Spleen (tissue), 11 donors: Measurements from ENCODE around the gene DENND1B. TPM values are rescaled to one million over a fixed set of nuclear protein-coding genes. Genes with fewer than 3 reads are reported as not detected.

Experiments used
- DNase-seq: peaks from one replicate; pipeline ENCODE4 v3.0.0-alpha.2; 2020
- H3K27ac ChIP-seq, 8 donors: fragments of 200-600 bp; sonication (generic) in 7 of 8; 1 replicate in 4 of 8; 2 replicates in 4 of 8; pipeline versions ENCODE4 v1.5.0 to v1.8.0; 2016 to 2021; ENCODE audit warnings: inconsistent platforms in 4 of 8, mild to moderate bottlenecking in 4 of 8, moderate library complexity in 1 of 8
- H3K27me3 ChIP-seq, 7 donors: fragments of 200-600 bp; sonication (generic) in 6 of 7; replicated peaks in 1 of 7; 1 replicate in 4 of 7; 2 replicates in 3 of 7; pipeline versions ENCODE4 v1.5.0 to v1.8.0; 2016 to 2021; ENCODE audit warnings: inconsistent platforms in 3 of 7, mild to moderate bottlenecking in 1 of 7
- H3K36me3 ChIP-seq, 6 donors: fragments of 200-600 bp; sonication (generic) in 5 of 6; 1 replicate in 4 of 6; 2 replicates in 2 of 6; pipeline versions ENCODE4 v1.5.0 to v1.8.0; 2016 to 2021; ENCODE audit warnings: inconsistent platforms in 2 of 6
- H3K4me1 ChIP-seq, 6 donors: fragments of 200-600 bp; sonication (generic) in 5 of 6; 1 replicate in 3 of 6; 2 replicates in 3 of 6; pipeline versions ENCODE4 v1.5.0 to v1.8.0; 2016 to 2021; ENCODE audit warnings: inconsistent platforms in 3 of 6
- H3K4me3 ChIP-seq, 8 donors: fragments of 200-600 bp; sonication (generic) in 7 of 8; 1 replicate in 4 of 8; 2 replicates in 4 of 8; pipeline versions ENCODE4 v1.5.0 to v1.8.0; 2016 to 2021; ENCODE audit warnings: inconsistent platforms in 4 of 8, mild to moderate bottlenecking in 4 of 8, moderate library complexity in 2 of 8
- H3K9me3 ChIP-seq, 8 donors: fragments of 200-600 bp; sonication (generic) in 7 of 8; 1 replicate in 4 of 8; 2 replicates in 4 of 8; pipeline versions ENCODE4 v1.5.0 to v1.8.0; 2016 to 2021; ENCODE audit warnings: inconsistent platforms in 4 of 8
- CTCF ChIP-seq, 11 experiments: fragments of 200-600 bp in 7 of 11; fragments of 450-650 bp in 4 of 11; sonication (generic) in 4 of 11; IDR thresholded peaks in 8 of 11; conservative IDR thresholded peaks in 3 of 11; 1 replicate in 7 of 11; 2 replicates in 4 of 11; pipeline versions ENCODE4 v1.4.0 to v1.8.0; 2016 to 2021; ENCODE audit warnings: antibody characterized with exemption in 11 of 11, inconsistent platforms in 4 of 11, mild to moderate bottlenecking in 1 of 11
- POLR2A ChIP-seq, 3 donors: fragments of 450-650 bp; IDR thresholded peaks; one replicate each; pipeline ENCODE4 v1.5.1; 2017; ENCODE audit warnings: antibody characterized with exemption in 3 of 3, mild to moderate bottlenecking in 1 of 3
- POLR2AphosphoS5 ChIP-seq, 3 donors: sonication (generic); formaldehyde crosslinking; IDR thresholded peaks; one replicate each; pipeline ENCODE4 v1.5.1; 2017; ENCODE audit warnings: antibody characterized with exemption in 3 of 3
- WGBS, 5 donors: extraction: QIAGEN DNeasy Blood & Tissue Kit in 3 of 5; methylation state at CpG; one replicate each; pipeline versions ENCODE4 v1.1.5 to v1.1.7; 2013 to 2018; 5-methylcytosine and 5-hydroxymethylcytosine counted together
- intact Hi-C: fragments of 100-400 bp; cut with DNase I; formaldehyde crosslinking; loops from one replicate; pipeline ENCODE4 v1.15.0; 2023; ENCODE audit warnings: low total_unique reads
- polyA plus RNA-seq, 3 donors: library from polyadenylated mRNA; stranded (reverse); fragments of 200-250 nt; gene quantifications; one replicate each; pipeline ENCODE4 v1.2.1, GENCODE V29; 2013
- total RNA-seq, 7 donors: library from RNA; depleted of rRNA in 3 of 7; stranded (reverse); fragments of >200 nt in 3 of 7; fragmentation: NEBNext Ultra II Directional in 4 of 7; extraction: Animal tissue kit (Norgen Biotek cat#: 25700) in 4 of 7; gene quantifications; one replicate each; pipeline versions ENCODE4 v1.1.0 to v1.2.1, GENCODE V29; 2016 to 2021
- donor health status: healthy with polysubstance abuse.
- donor health status: DM: no; HTN: no; CAD: no; lungs with moderate emphysema.
- donor health status: DM: no; HTN: no; CAD: no.
- donor health status: Bipolar disorder and iron deficiency.
- donor health status: healthy.
- donor health status: DM: no; HTN: no; CAD: no.
- donor health status: DM: yes; HTN: yes; CAD: no.

Gene DENND1B
- total and polyA plus RNA-seq, 10 donors: 2.8 to 31.8 (median 19.6) TPM

GRCh38 chr1:197604302-197604701 lies 171.0 kb downstream of the DENND1B start:
- TF ChIP-seq CTCF (IDR thresholded peaks at IDR 0.05 in 8 of 11, conservative IDR thresholded peaks at IDR 0.05 in 3 of 11) (no peak), POLR2A (IDR thresholded peaks at IDR 0.05) (no peak), POLR2AphosphoS5 (IDR thresholded peaks at IDR 0.05) (no peak)
- Histone ChIP-seq H3K36me3 (peaks cover 0 to 7% (median 0%) of the 10 kb centered on the region in 6 donors), H3K27me3 (no peaks in the 10 kb centered on the region), H3K4me3 (no peak overlapping the region), H3K9me3 (no peaks in the 10 kb centered on the region), H3K27ac (no peak overlapping the region), H3K4me1 (no peaks in the 10 kb centered on the region)
- no peak for DNase-seq
- intact Hi-C loops: no loop called here
- 96 to 100% (median 98%) methylated on average over 1 of the region's 1 CpG for WGBS, 5 donors

DNA sequence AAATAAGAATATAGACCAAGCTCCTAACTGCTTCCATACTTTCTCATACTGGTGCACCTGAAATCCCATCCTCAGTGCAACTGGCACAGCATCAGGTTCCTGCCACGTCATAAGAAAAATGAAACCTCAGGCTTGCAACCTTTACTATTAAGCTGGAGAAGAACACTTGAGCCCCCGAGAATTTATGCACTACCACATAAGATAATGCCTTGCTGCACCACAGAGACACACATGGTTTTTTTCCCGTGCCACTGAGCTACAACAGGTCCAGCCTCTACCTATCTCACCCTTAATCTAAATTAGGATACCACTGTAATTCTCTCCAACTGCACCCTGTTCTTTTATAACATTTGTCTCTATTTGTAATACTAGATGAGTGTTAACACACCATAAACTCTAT lies 174.5 kb downstream of the DENND1B start:
- H3K4me1 ChIP-seq: no peaks in the 10 kb centered on the region
- DNase-seq: no peak
- TF ChIP-seq CTCF (IDR thresholded peaks at IDR 0.05 in 8 of 11, conservative IDR thresholded peaks at IDR 0.05 in 3 of 11) (no peak), POLR2AphosphoS5 (IDR thresholded peaks at IDR 0.05) (no peak), POLR2A (IDR thresholded peaks at IDR 0.05) (no peak)
- H3K27ac ChIP-seq: no peak overlapping the region
- 90 to 98% (median 96%) methylated on average over 3 of the region's 3 CpGs for WGBS, 5 donors
- H3K27me3 ChIP-seq: no peaks in the 10 kb centered on the region
- peaks cover 0 to 3% (median 0%) of the 10 kb centered on the region in 6 donors for H3K36me3 ChIP-seq
- H3K4me3 ChIP-seq: no peak overlapping the region
- no peaks in the 10 kb centered on the region for H3K9me3 ChIP-seq
- intact Hi-C loops: no loop called here

GRCh38 chr1:197599789-197600188 lies 175.5 kb downstream of the DENND1B start:
- Histone ChIP-seq H3K36me3 (peaks cover 0 to 12% (median 2%) of the 10 kb centered on the region in 6 donors), H3K27ac (no peak overlapping the region), H3K9me3 (no peaks in the 10 kb centered on the region), H3K27me3 (no peaks in the 10 kb centered on the region), H3K4me3 (no peak overlapping the region), H3K4me1 (no peaks in the 10 kb centered on the region)
- no peak for DNase-seq
- intact Hi-C loops: no loop called here
- TF ChIP-seq POLR2A (IDR thresholded peaks at IDR 0.05): no peak
- no peak for TF ChIP-seq CTCF (IDR thresholded peaks at IDR 0.05 in 8 of 11, conservative IDR thresholded peaks at IDR 0.05 in 3 of 11)
- TF ChIP-seq POLR2AphosphoS5 (IDR thresholded peaks at IDR 0.05): no peak
- WGBS, 5 donors: 91 to 94% (median 91%) methylated on average over 3 of the region's 3 CpGs

GRCh38 chr1:197598935-197599334 lies 176.3 kb downstream of the DENND1B start:
- Histone ChIP-seq H3K27me3 (no peaks in the 10 kb centered on the region), H3K4me1 (no peaks in the 10 kb centered on the region), H3K27ac (no peak overlapping the region), H3K4me3 (no peak overlapping the region), H3K9me3 (no peaks in the 10 kb centered on the region), H3K36me3 (peaks cover 0 to 18% (median 2%) of the 10 kb centered on the region in 6 donors)
- TF ChIP-seq POLR2AphosphoS5 (IDR thresholded peaks at IDR 0.05) (no peak), CTCF (IDR thresholded peaks at IDR 0.05 in 8 of 11, conservative IDR thresholded peaks at IDR 0.05 in 3 of 11) (no peak), POLR2A (IDR thresholded peaks at IDR 0.05) (no peak)
- DNase-seq: no peak
- 89 to 92% (median 91%) methylated on average over 1 of the region's 1 CpG for WGBS, 5 donors
- intact Hi-C loops: no loop called here
